Measurements from ENCODE around the gene TOP1.

The TOP1 gene

GRCh38 chr20:41135888-41136679 is 107.5 kb downstream of the TOP1 start:
- DNase-seq = no peak
- H3K4me1 Mint-ChIP-seq = peaks cover 55 to 64% of the 10 kb centered on the region in 2 donors
- peaks cover 2 to 5% of the 10 kb centered on the region in 2 donors for H3K36me3 Mint-ChIP-seq
- no peaks in the 10 kb centered on the region for H3K9me3 Mint-ChIP-seq
- peak overlapping the region; percentile 81 to 87 for H3K4me3 Mint-ChIP-seq
- ATAC-seq (replicated peaks) = no peak
- peak overlapping the region; percentile 92 for H3K27ac Mint-ChIP-seq
- H3K27me3 Mint-ChIP-seq = peaks cover 0 to 6% of the 10 kb centered on the region in 2 donors

GRCh38 chr20:41136680-41137613 is 108.3 kb downstream of the TOP1 start, which contains the start of gene PLCG1:
TSS of gene PLCG1 (plus strand) at chr20:41137543. CDS start at chr20:41137642, 99 bp downstream.
- H3K36me3 Mint-ChIP-seq = peaks cover 2 to 9% of the 10 kb centered on the region in 2 donors

GRCh38 chr20:41137614-41138474 is 109.2 kb downstream of the TOP1 start:
- no peaks in the 10 kb centered on the region for H3K9me3 Mint-ChIP-seq
- H3K4me3 Mint-ChIP-seq = peak overlapping the region; percentile 74 to 81
- peaks cover 59 to 71% of the 10 kb centered on the region in 2 donors for H3K4me1 Mint-ChIP-seq
- DNase-seq (peak; percentile 62), ATAC-seq (replicated peaks) (peak; percentile 27 to 32)
- peaks cover 0 to 6% of the 10 kb centered on the region in 2 donors for H3K27me3 Mint-ChIP-seq
- H3K36me3 Mint-ChIP-seq = peaks cover 2 to 14% of the 10 kb centered on the region in 2 donors
- H3K27ac Mint-ChIP-seq = peak overlapping the region; percentile 87

More at GRCh38 chr20:41136680-41137613, 108.3 kb downstream of the TOP1 start, which contains the start of gene PLCG1:
- peak within 1 kb of the TSS; percentile 81 to 87 for H3K4me3 Mint-ChIP-seq
- ATAC-seq (replicated peaks) (peak; percentile 67 to 78), DNase-seq (peak; percentile 77)
- H3K9me3 Mint-ChIP-seq = no peaks in the 10 kb centered on the region
- peaks cover 0 to 6% of the 10 kb centered on the region in 2 donors for H3K27me3 Mint-ChIP-seq
- H3K27ac Mint-ChIP-seq = peak within 1 kb of the TSS; percentile 92
- peaks cover 55 to 64% of the 10 kb centered on the region in 2 donors for H3K4me1 Mint-ChIP-seq

GRCh38 chr20:41138475-41139226 is 110.0 kb downstream of the TOP1 start:
- Mint-ChIP-seq H3K4me1 (peaks cover 64 to 74% of the 10 kb centered on the region in 2 donors), H3K36me3 (peaks cover 2 to 18% of the 10 kb centered on the region in 2 donors), H3K27me3 (peaks cover 0 to 6% of the 10 kb centered on the region in 2 donors), H3K4me3 (peak overlapping the region; percentile 74 to 81), H3K9me3 (no peaks in the 10 kb centered on the region), H3K27ac (peak overlapping the region; percentile 87)
- DNase-seq = peak; percentile 23
- ATAC-seq (replicated peaks) = peak; percentile 6 to 18

DNA sequence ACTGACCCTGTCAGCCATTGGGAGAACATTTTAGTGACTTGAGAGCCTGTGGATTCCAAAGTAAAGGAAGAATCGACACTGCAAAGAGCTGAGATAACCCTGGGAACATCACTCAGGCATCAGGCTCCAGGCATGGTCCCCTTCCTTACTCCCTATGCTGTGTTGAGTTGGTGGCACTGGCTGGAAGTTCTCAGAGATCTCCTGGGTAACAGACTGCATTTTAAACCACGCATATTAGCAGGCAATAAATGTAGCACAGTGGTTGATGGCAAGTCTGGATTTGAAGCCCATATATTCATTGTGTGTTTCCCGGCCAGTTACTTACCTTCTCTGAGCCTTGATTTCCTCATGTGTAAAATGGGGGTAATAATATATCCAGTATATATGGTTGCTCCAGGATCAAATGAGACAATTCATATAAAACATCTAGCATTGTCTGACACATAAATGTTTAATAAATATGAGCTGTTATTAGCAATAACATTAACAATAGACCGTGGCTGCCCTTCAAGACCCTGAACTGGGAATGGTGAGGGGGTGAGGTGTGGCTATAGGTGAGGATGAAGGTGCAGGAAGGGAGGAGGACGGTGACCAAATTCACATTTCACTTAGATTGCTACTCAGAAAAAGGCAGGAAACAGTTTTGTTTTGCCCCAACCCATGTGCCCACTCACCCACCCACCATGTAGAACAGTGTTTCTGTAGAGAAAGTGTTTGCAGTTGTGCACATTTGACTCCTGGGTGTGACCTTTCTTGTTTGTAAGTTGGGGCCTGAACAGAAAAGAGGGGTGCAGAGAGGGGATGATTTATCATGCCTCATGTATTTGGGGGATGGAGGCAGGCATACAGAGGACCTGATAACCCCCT is 110.8 kb downstream of the TOP1 start:
- ATAC-seq (replicated peaks) (no peak), DNase-seq (no peak)
- peak overlapping the region; percentile 38 for H3K27ac Mint-ChIP-seq
- peak overlapping the region; percentile 74 to 81 for H3K4me3 Mint-ChIP-seq
- peaks cover 0 to 5% of the 10 kb centered on the region in 2 donors for H3K27me3 Mint-ChIP-seq
- peaks cover 2 to 25% of the 10 kb centered on the region in 2 donors for H3K36me3 Mint-ChIP-seq
- H3K9me3 Mint-ChIP-seq = no peaks in the 10 kb centered on the region
- peaks cover 60 to 71% of the 10 kb centered on the region in 2 donors for H3K4me1 Mint-ChIP-seq

DNA sequence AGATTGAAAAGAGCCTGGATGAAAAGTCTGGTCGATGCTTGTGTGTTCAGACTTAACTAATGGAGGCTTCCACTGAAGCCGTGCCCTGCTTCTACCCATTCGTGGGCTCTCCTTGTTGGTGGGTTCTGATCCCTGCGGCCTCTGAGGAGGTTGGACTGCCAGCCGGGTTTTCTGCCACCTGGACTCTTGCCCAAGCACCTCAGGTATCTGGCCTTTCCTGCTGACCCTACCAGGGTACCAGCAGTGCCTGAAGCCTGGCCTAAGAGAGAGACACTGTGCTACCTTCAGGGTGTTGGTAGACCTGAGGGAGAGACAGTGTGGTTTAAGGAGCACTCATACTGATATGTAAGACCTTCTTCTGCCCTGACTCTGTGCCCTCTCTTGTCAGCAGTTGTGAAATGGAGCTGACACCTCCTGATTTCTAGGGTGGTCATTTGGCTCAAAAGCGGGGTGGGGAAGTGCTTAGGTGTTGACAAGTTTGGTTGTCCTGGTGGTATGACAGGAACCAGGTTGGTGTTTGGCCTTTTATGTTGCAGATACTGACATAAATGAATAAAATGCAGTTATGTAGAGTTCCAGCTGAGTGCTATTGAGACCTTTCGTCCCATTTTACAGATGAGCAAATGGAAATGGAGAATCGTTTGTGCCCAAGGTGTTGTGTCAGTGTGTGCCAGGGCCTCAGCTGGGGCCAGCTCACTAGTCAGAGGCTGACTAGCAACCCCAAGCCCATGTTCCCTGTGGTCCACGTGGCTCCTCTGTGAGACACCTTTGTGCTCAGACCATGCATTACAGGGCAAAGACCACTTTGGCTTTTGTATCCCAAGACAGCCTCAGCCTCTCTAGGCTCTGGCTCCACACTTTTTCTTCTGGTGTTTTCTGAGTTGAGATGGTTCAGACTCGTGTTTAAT is 111.9 kb downstream of the TOP1 start:
- Mint-ChIP-seq H3K27me3 (no peaks in the 10 kb centered on the region), H3K4me1 (peaks cover 61 to 79% of the 10 kb centered on the region in 2 donors), H3K4me3 (peak overlapping the region in 1 of 2 donors; percentile 66), H3K9me3 (no peaks in the 10 kb centered on the region), H3K36me3 (peaks cover 2 to 31% of the 10 kb centered on the region in 2 donors), H3K27ac (peak overlapping the region; percentile 88)
- ATAC-seq (replicated peaks) (no peak), DNase-seq (no peak)

DNA sequence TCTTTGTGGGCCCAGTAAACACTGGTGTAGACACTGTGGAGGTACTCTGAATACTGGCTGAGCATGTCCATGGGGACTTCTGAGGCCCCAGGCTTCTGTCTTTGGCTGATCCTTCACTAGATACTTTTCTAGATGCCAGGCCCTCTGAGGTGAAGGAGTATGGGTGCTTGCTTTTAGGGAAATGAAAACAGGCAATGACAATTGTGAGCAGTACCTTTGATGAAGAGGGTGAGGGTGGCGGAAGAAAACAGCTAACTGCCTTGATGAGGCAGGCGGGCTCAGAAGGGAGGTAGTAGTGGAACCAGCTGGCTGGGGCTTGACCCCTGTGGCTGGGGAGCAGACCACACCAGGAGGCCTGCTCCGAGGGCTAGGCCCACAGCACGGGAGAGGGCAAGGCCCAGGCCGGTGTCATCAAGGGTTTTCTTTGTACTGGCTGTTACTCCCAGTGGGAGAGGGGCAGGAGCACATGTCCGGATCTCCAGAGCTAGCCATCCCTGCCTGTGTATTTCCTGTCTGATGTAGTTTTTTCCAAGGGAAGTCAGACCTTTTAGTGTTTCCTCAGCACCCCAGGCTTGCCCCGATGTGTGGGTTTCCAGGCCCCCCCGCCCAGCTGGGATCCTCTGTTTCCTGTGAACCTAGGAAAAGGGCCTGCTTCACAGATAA is 112.7 kb downstream of the TOP1 start:
- Mint-ChIP-seq H3K9me3 (peaks cover 0 to under 1% of the 10 kb centered on the region in 2 donors), H3K4me3 (peak overlapping the region; percentile 25 to 66), H3K4me1 (peaks cover 58 to 81% of the 10 kb centered on the region in 2 donors), H3K27me3 (no peaks in the 10 kb centered on the region), H3K27ac (peak overlapping the region; percentile 88), H3K36me3 (peaks cover 2 to 35% of the 10 kb centered on the region in 2 donors)
- ATAC-seq (replicated peaks) (peak in 1 of 2 donors; percentile 29), DNase-seq (peak; percentile 23)

GRCh38 chr20:41142245-41142644 is 113.6 kb downstream of the TOP1 start:
- Mint-ChIP-seq H3K9me3 (peaks cover 0 to 4% of the 10 kb centered on the region in 2 donors), H3K36me3 (peaks cover 5 to 41% of the 10 kb centered on the region in 2 donors), H3K4me3 (no peak overlapping the region), H3K27me3 (no peaks in the 10 kb centered on the region), H3K4me1 (peaks cover 66 to 87% of the 10 kb centered on the region in 2 donors), H3K27ac (peak overlapping the region; percentile 88)
- DNase-seq = no peak
- ATAC-seq (replicated peaks) = no peak

GRCh38 chr20:41142919-41143318 is 114.3 kb downstream of the TOP1 start:
- peaks cover 0 to 4% of the 10 kb centered on the region in 2 donors for H3K9me3 Mint-ChIP-seq
- DNase-seq (no peak), ATAC-seq (replicated peaks) (peak; percentile 39 to 59)
- H3K36me3 Mint-ChIP-seq = peaks cover 5 to 42% of the 10 kb centered on the region in 2 donors
- peaks cover 66 to 87% of the 10 kb centered on the region in 2 donors for H3K4me1 Mint-ChIP-seq
- peak overlapping the region in 1 of 2 donors; percentile 2 for H3K4me3 Mint-ChIP-seq
- peak overlapping the region; percentile 3 for H3K27ac Mint-ChIP-seq
- no peaks in the 10 kb centered on the region for H3K27me3 Mint-ChIP-seq

DNA sequence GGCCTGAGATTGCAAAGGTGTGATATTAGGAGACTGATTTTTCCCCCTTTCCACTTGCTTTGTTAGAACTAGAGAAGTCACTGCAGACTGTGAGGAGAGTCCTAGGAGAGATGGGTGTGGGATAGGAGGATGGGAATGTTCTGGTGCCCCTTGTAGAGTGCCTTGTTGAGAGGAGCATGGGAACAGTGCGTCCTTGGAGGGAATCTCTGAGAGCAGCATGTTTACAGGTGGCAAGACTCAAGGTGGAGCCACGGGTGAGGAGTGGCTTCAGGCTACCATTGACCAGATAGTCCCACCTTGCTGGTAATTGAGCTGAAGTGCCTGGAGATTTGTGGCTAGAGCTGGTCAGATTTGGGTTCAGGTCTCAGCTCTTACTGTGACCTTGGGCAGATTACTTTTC is 114.7 kb downstream of the TOP1 start:
- DNase-seq (no peak), ATAC-seq (replicated peaks) (no peak)
- Mint-ChIP-seq H3K9me3 (peaks cover 0 to 4% of the 10 kb centered on the region in 2 donors), H3K27me3 (no peaks in the 10 kb centered on the region), H3K27ac (peak overlapping the region; percentile 3), H3K4me3 (peak overlapping the region in 1 of 2 donors; percentile 2), H3K36me3 (peaks cover 5 to 45% of the 10 kb centered on the region in 2 donors), H3K4me1 (peaks cover 67 to 82% of the 10 kb centered on the region in 2 donors)

GRCh38 chr20:41145317-41145716 is 116.7 kb downstream of the TOP1 start:
- H3K27me3 Mint-ChIP-seq = no peaks in the 10 kb centered on the region
- no peak overlapping the region for H3K4me3 Mint-ChIP-seq
- H3K9me3 Mint-ChIP-seq = peaks cover 0 to 4% of the 10 kb centered on the region in 2 donors
- H3K27ac Mint-ChIP-seq = no peak overlapping the region
- ATAC-seq (replicated peaks) (no peak), DNase-seq (no peak)
- H3K4me1 Mint-ChIP-seq = peaks cover 55 to 63% of the 10 kb centered on the region in 2 donors
- peaks cover 8 to 51% of the 10 kb centered on the region in 2 donors for H3K36me3 Mint-ChIP-seq
